HepG2 (cell line): ENCODE data around the gene RTEL1. TPM values are rescaled to one million over a fixed set of nuclear protein-coding genes. Genes with fewer than 3 reads are reported as not detected.

Source experiments
- AKAP8 ChIP-seq: sonication (generic); formaldehyde crosslinking; IDR thresholded peaks from 2 replicates; pipeline ENCODE4 v1.5.1; 2020; ENCODE audit warnings: mild to moderate bottlenecking, missing genetic modification reagents
- ARHGAP35 ChIP-seq: sonication (generic); formaldehyde crosslinking; IDR thresholded peaks from 2 replicates; pipeline ENCODE4 v1.9.0; 2022; ENCODE audit warnings: mild to moderate bottlenecking, inconsistent platforms, moderate library complexity, missing genetic modification reagents, borderline replicate concordance
- HIVEP1 ChIP-seq: sonication (generic); formaldehyde crosslinking; IDR thresholded peaks from 2 replicates; pipeline ENCODE4 v1.4.0; 2020; ENCODE audit warnings: mild to moderate bottlenecking, missing genetic modification reagents
- MIER3 ChIP-seq: IDR thresholded peaks from 2 replicates; pipeline ENCODE4 v1.6.1; 2016; ENCODE audit warnings: missing compliant biosample characterization, borderline replicate concordance
- NPAS2 ChIP-seq: sonication (generic); formaldehyde crosslinking; IDR thresholded peaks from 2 replicates; pipeline ENCODE4 v1.8.0; 2022; ENCODE audit warnings: mild to moderate bottlenecking, missing genetic modification reagents, borderline replicate concordance
- PATZ1 ChIP-seq: sonication (generic); formaldehyde crosslinking; IDR thresholded peaks from 2 replicates; pipeline ENCODE4 v1.4.0; 2020; ENCODE audit warnings: missing genetic modification reagents
- PHF5A ChIP-seq: IDR thresholded peaks from one replicate; pipeline ENCODE4 v1.6.1; 2018; ENCODE audit warnings: low read depth, missing genetic modification reagents; ENCODE audit not compliant: unreplicated experiment
- RBFOX2 ChIP-seq: fragments of 200-400 bp; formaldehyde crosslinking; IDR thresholded peaks from 2 replicates; pipeline ENCODE4 v1.6.1; 2017; ENCODE audit warnings: low read depth, mild to moderate bottlenecking, low read length
- SNAPC5 ChIP-seq: sonication (generic); formaldehyde crosslinking; IDR thresholded peaks from 2 replicates; pipeline ENCODE4 v1.8.1; 2023; ENCODE audit warnings: mild to moderate bottlenecking, missing genetic modification reagents, borderline replicate concordance
- SRSF1 ChIP-seq: fragments of 200-400 bp; formaldehyde crosslinking; optimal IDR thresholded peaks from 2 replicates; pipeline ENCODE3; 2017; ENCODE audit warnings: mild to moderate bottlenecking, low read depth, low read length, moderate library complexity
- THAP7 ChIP-seq: sonication (generic); formaldehyde crosslinking; IDR thresholded peaks from 2 replicates; pipeline ENCODE4 v1.8.1; 2023; ENCODE audit warnings: mild to moderate bottlenecking, missing genetic modification reagents
- THYN1 ChIP-seq: sonication (generic); formaldehyde crosslinking; IDR thresholded peaks from 2 replicates; pipeline ENCODE4 v1.8.1; 2023; ENCODE audit warnings: low read depth, mild to moderate bottlenecking, moderate library complexity, missing genetic modification reagents, borderline replicate concordance
- ZNF639 ChIP-seq: conservative IDR thresholded peaks from 2 replicates; pipeline ENCODE4 v1.6.1; 2018; ENCODE audit warnings: missing genetic modification reagents
- ZNF672 ChIP-seq: sonication (generic); formaldehyde crosslinking; IDR thresholded peaks from 2 replicates; pipeline ENCODE4 v1.8.1; 2022; ENCODE audit warnings: missing genetic modification reagents
- ZNF709 ChIP-seq: sonication (generic); formaldehyde crosslinking; IDR thresholded peaks from 2 replicates; pipeline ENCODE4 v1.5.0; 2020; ENCODE audit warnings: mild to moderate bottlenecking, missing genetic modification reagents
- ZSCAN12 ChIP-seq: sonication (generic); formaldehyde crosslinking; IDR thresholded peaks from 2 replicates; pipeline ENCODE4 v1.9.0; 2021; ENCODE audit warnings: mild to moderate bottlenecking, missing genetic modification reagents
- polyA plus RNA-seq, 8 experiments: library from polyadenylated mRNA; depleted of rRNA in 3 of 8; stranded (reverse) in 7 of 8; unstranded in 1 of 8; fragments of >200 nt; fragmentation: Illumina TruSeq in 4 of 8; extraction: Trizol in 4 of 8; gene quantifications; 2 replicates each; pipeline versions ENCODE4 v1.2.1 to v1.2.3, GENCODE V29; 2011 to 2016; ENCODE audit warnings: low read depth in 4 of 8, missing spikeins in 1 of 8, mixed read lengths in 1 of 8; ENCODE audit not compliant: insufficient read depth in 1 of 8
- total RNA-seq, 5 experiments: library from RNA; depleted of rRNA; stranded (reverse); fragments of >200 nt; fragmentation: Illumina TruSeq; extraction: Trizol; gene quantifications; 2 replicates each; pipeline ENCODE4 v1.2.3, GENCODE V29; 2016; ENCODE audit warnings: low read depth in 1 of 5
- TF ChIP-seq, protein P1 (sequence below): IDR thresholded peaks from 2 replicates; pipeline ENCODE4 v1.4.0; 2020; ENCODE audit warnings: mild to moderate bottlenecking, missing genetic modification reagents
- TF ChIP-seq, protein P2 (sequence below): sonication (generic); formaldehyde crosslinking; IDR thresholded peaks from 2 replicates; pipeline ENCODE4 v1.5.1; 2020; ENCODE audit warnings: missing genetic modification reagents, mild to moderate bottlenecking, borderline replicate concordance

Gene RTEL1
- total and polyA plus RNA-seq, 2 of the 13 experiments (the other 11 are each of a cell fraction or from before 2014, with no cell fraction given) = 21.8 to 36.4 TPM

DNA sequence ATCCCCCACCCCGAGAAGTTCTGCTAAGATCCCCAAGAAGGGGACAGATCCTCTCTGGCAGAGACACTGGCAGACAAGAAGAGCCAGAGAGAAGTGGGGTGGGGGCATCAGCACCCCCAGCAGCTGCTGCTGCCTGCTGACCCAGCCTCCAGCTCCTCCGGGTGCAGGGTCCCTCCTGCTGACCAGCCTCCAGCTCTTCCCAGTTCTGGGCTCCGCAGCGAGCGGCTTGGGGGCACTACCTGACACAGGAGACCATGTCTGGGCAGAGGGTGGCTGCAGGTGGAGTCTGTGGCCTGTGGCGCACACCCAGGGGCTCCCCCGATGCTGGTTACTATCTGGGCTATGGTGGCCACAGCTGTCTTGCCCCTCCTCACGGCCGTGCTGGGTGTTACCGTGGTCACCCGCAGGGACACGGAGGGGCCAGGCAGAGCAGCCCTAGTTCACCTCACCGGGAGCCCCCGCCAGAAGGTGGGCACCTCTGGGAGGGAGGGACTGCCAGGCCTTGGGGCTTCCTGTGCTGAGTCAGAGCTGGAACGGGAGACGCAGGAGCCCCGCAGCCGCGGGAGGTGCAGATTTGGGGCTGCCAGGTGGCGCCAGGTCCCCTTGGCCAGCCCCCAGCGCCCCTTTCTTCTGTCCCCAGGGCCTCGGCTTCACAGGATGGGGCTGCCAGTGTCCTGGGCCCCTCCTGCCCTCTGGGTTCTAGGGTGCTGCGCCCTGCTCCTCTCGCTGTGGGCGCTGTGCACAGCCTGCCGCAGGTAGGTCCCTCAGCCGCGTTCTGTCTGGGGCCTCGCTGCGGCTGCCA lies 79.0 kb downstream of the RTEL1 start (continued):
- TF ChIP-seq, protein P1, sequence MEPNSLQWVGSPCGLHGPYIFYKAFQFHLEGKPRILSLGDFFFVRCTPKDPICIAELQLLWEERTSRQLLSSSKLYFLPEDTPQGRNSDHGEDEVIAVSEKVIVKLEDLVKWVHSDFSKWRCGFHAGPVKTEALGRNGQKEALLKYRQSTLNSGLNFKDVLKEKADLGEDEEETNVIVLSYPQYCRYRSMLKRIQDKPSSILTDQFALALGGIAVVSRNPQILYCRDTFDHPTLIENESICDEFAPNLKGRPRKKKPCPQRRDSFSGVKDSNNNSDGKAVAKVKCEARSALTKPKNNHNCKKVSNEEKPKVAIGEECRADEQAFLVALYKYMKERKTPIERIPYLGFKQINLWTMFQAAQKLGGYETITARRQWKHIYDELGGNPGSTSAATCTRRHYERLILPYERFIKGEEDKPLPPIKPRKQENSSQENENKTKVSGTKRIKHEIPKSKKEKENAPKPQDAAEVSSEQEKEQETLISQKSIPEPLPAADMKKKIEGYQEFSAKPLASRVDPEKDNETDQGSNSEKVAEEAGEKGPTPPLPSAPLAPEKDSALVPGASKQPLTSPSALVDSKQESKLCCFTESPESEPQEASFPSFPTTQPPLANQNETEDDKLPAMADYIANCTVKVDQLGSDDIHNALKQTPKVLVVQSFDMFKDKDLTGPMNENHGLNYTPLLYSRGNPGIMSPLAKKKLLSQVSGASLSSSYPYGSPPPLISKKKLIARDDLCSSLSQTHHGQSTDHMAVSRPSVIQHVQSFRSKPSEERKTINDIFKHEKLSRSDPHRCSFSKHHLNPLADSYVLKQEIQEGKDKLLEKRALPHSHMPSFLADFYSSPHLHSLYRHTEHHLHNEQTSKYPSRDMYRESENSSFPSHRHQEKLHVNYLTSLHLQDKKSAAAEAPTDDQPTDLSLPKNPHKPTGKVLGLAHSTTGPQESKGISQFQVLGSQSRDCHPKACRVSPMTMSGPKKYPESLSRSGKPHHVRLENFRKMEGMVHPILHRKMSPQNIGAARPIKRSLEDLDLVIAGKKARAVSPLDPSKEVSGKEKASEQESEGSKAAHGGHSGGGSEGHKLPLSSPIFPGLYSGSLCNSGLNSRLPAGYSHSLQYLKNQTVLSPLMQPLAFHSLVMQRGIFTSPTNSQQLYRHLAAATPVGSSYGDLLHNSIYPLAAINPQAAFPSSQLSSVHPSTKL (CRISPR knock-in tag) = no peak
- TF ChIP-seq ZNF639 (CRISPR knock-in tag) = no peak; the same call in 1 of the 2 replicates
- peak; percentile 61 for TF ChIP-seq SRSF1
- TF ChIP-seq, protein P2, sequence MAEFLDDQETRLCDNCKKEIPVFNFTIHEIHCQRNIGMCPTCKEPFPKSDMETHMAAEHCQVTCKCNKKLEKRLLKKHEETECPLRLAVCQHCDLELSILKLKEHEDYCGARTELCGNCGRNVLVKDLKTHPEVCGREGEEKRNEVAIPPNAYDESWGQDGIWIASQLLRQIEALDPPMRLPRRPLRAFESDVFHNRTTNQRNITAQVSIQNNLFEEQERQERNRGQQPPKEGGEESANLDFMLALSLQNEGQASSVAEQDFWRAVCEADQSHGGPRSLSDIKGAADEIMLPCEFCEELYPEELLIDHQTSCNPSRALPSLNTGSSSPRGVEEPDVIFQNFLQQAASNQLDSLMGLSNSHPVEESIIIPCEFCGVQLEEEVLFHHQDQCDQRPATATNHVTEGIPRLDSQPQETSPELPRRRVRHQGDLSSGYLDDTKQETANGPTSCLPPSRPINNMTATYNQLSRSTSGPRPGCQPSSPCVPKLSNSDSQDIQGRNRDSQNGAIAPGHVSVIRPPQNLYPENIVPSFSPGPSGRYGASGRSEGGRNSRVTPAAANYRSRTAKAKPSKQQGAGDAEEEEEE (CRISPR knock-in tag) = no peak; the same call in none of the 2 replicates
- peak; percentile 67 for TF ChIP-seq PATZ1
- TF ChIP-seq ZNF672 (CRISPR knock-in tag) = no peak
- TF ChIP-seq ARHGAP35 (CRISPR knock-in tag) = peak; percentile 64; the same call in 1 of the 2 replicates
- peak; percentile 82; the same call in 1 of the 2 replicates for TF ChIP-seq HIVEP1 (CRISPR knock-in tag)
- TF ChIP-seq PHF5A (CRISPR knock-in tag) = no peak
- TF ChIP-seq THYN1 (CRISPR knock-in tag) = no peak
- no peak for TF ChIP-seq MIER3
- no peak; the same call in 1 of the 2 replicates for TF ChIP-seq SNAPC5 (CRISPR knock-in tag)
- TF ChIP-seq THAP7 (CRISPR knock-in tag) = peak; percentile 15; the same call in 1 of the 2 replicates
- TF ChIP-seq ZSCAN12 (CRISPR knock-in tag) = no peak
- no peak for TF ChIP-seq ZNF709 (CRISPR knock-in tag)
- TF ChIP-seq RBFOX2 = peak; percentile 81
- TF ChIP-seq NPAS2 (CRISPR knock-in tag) = no peak
- peak; percentile 95 for TF ChIP-seq AKAP8
